Peyer's patch (tissue), 4 donors: ENCODE data around the gene PARPBP.

ENCODE experiments used
- CTCF ChIP-seq, 6 experiments: fragments of 450-650 bp in 4 of 6; fragments of 200-600 bp in 2 of 6; sonication (generic) in 1 of 6; IDR thresholded peaks; one replicate each; pipeline ENCODE4 v1.5.1; 2017 to 2019; ENCODE audit warnings: antibody characterized with exemption in 6 of 6, mild to moderate bottlenecking in 3 of 6, moderate library complexity in 1 of 6
- POLR2A ChIP-seq, 2 donors: fragments of 450-650 bp; IDR thresholded peaks; one replicate each; pipeline ENCODE4 v1.5.1; 2017; ENCODE audit warnings: antibody characterized with exemption in 2 of 2, mild to moderate bottlenecking in 2 of 2, moderate library complexity in 2 of 2

- TF ChIP-seq CTCF (IDR thresholded peaks at IDR 0.05): no peak
- no peak for TF ChIP-seq POLR2A (IDR thresholded peaks at IDR 0.05)
Observed at GRCh38 chr12:102174117-102174516, 54.1 kb downstream of the PARPBP start.
